Gastrocnemius medialis (tissue), 4 donors: Measurements from ENCODE around the gene SMIM11. TPM values are rescaled to one million over a fixed set of nuclear protein-coding genes. Genes with fewer than 3 reads are reported as not detected.
A peak's percentile ranks its signal among the peaks of the same experiment; 100 is the strongest.
"Not testable (repeated sequence)": the region's sequence is repeated elsewhere in the genome, so short reads cannot be mapped to it uniquely, and the experiment has no call there.

Source experiments
- ATAC-seq, 2 donors: fragments of 150-250 bp; one replicate each; pipeline ENCODE4 v1.9.1; 2016
- DNase-seq, 2 donors: peaks; one replicate each; pipeline ENCODE4 v3.0.0-alpha.2; 2019
- H3K27ac ChIP-seq, 4 donors: fragments of 200-600 bp; sonication (generic); 1 replicate in 1 of 4; 2 replicates in 3 of 4; pipeline ENCODE4 v1.5.1; 2016 to 2018; ENCODE audit warnings: mild to moderate bottlenecking in 2 of 4, moderate library complexity in 1 of 4
- H3K27me3 ChIP-seq, 3 donors: fragments of 200-600 bp; sonication (generic) in 2 of 3; 1 replicate in 1 of 3; 2 replicates in 2 of 3; pipeline versions ENCODE4 v1.5.1 to v1.6.0; 2016 to 2019; ENCODE audit warnings: mild to moderate bottlenecking in 1 of 3, moderate library complexity in 1 of 3
- H3K36me3 ChIP-seq, 2 donors: fragments of 200-600 bp; sonication (generic) in 1 of 2; one replicate each; pipeline ENCODE4 v1.5.1; 2017 to 2018
- H3K4me1 ChIP-seq, 2 donors: fragments of 200-600 bp; sonication (generic) in 1 of 2; one replicate each; pipeline ENCODE4 v1.5.1; 2016 to 2017; ENCODE audit warnings: mild to moderate bottlenecking in 2 of 2
- H3K4me3 ChIP-seq, 4 donors: fragments of 200-600 bp; sonication (generic) in 3 of 4; 1 replicate in 1 of 4; 2 replicates in 3 of 4; pipeline ENCODE4 v1.5.1; 2016 to 2019; ENCODE audit warnings: mild to moderate bottlenecking in 2 of 4
- H3K9me3 ChIP-seq, 3 donors: fragments of 200-600 bp; sonication (generic) in 2 of 3; 1 replicate in 1 of 3; 2 replicates in 2 of 3; pipeline ENCODE4 v1.5.1; 2016 to 2019
- CTCF ChIP-seq, 5 experiments: fragments of 450-650 bp in 3 of 5; fragments of 200-600 bp in 2 of 5; sonication (generic) in 2 of 5; IDR thresholded peaks in 4 of 5; conservative IDR thresholded peaks in 1 of 5; 1 replicate in 4 of 5; 2 replicates in 1 of 5; pipeline ENCODE4 v1.5.1; 2016 to 2019; ENCODE audit warnings: antibody characterized with exemption in 5 of 5, mild to moderate bottlenecking in 3 of 5, moderate library complexity in 3 of 5
- POLR2A ChIP-seq, 2 donors: fragments of 450-650 bp; IDR thresholded peaks; one replicate each; pipeline ENCODE4 v1.6.1; 2017; ENCODE audit warnings: antibody characterized with exemption in 2 of 2, mild to moderate bottlenecking in 2 of 2, moderate library complexity in 2 of 2
- in situ Hi-C, 4 donors: fragments of 200-750 bp; cut with MboI; loops; one replicate each; pipeline versions ENCODE4 v1.15.0 to v1.8.0; 2017; ENCODE audit warnings: low sequenced_read_pairs in 4 of 4
- intact Hi-C: fragments of 100-400 bp; cut with DNase I; formaldehyde crosslinking; loops from one replicate; pipeline ENCODE4 v1.15.1; 2023; ENCODE audit warnings: low total_unique reads
- total RNA-seq, 4 donors: library from RNA; depleted of rRNA; stranded (reverse); fragments of >200 nt; gene quantifications; one replicate each; pipeline versions ENCODE4 v1.1.0 to v1.2.3, GENCODE V29; 2016

Gene SMIM11
- total RNA-seq, 4 donors from 2014 or later, result 0.90 to 8.7 (median 3.6) TPM

- TF ChIP-seq POLR2A (IDR thresholded peaks at IDR 0.05), result no peak
- no peak for TF ChIP-seq CTCF (IDR thresholded peaks at IDR 0.05 in 4 of 5, conservative IDR thresholded peaks at IDR 0.05 in 1 of 5)
- Histone ChIP-seq H3K27me3 (no peaks in the 10 kb centered on the region), H3K4me1 (peaks cover 0 to 7% of the 10 kb centered on the region in 2 donors), H3K27ac (no peak overlapping the region), H3K9me3 (no peaks in the 10 kb centered on the region), H3K4me3 (no peak overlapping the region), H3K36me3 (no peaks in the 10 kb centered on the region)
- ATAC-seq, result no peak
- in situ Hi-C loops, result no loop called here
- no peak for DNase-seq
- intact Hi-C loops, result no loop called here
These were observed 10.4 kb upstream of the SMIM11 start for GRCh38 chr21:34364921-34365320.

- TF ChIP-seq CTCF (IDR thresholded peaks at IDR 0.05 in 4 of 5, conservative IDR thresholded peaks at IDR 0.05 in 1 of 5) (no peak), POLR2A (IDR thresholded peaks at IDR 0.05) (no peak)
- ATAC-seq, result no peak
- Histone ChIP-seq H3K4me3 (no peak overlapping the region), H3K27me3 (no peaks in the 10 kb centered on the region), H3K4me1 (peaks cover 0 to 7% of the 10 kb centered on the region in 2 donors), H3K27ac (no peak overlapping the region), H3K36me3 (no peaks in the 10 kb centered on the region), H3K9me3 (no peaks in the 10 kb centered on the region)
- intact Hi-C loops (no loop called here), in situ Hi-C loops (no loop called here)
- no peak for DNase-seq
These were observed 9.5 kb upstream of the SMIM11 start for GRCh38 chr21:34365809-34366208.

GRCh38 chr21:34367320-34367935 is 7.9 kb upstream of the SMIM11 start:
- Histone ChIP-seq H3K9me3 (no peaks in the 10 kb centered on the region), H3K4me1 (no peaks in the 10 kb centered on the region), H3K36me3 (no peaks in the 10 kb centered on the region), H3K27me3 (no peaks in the 10 kb centered on the region), H3K27ac (no peak overlapping the region), H3K4me3 (no peak overlapping the region)
- DNase-seq (no peak), ATAC-seq (peak in 1 of 2 donors; percentile 39)
- in situ Hi-C loops, result no loop called here
- intact Hi-C loops, result no loop called here
- TF ChIP-seq POLR2A (IDR thresholded peaks at IDR 0.05), result no peak
- peak in 4 of 5 experiments; percentile 21 to 60 (median 36) for TF ChIP-seq CTCF (IDR thresholded peaks at IDR 0.05 in 4 of 5, conservative IDR thresholded peaks at IDR 0.05 in 1 of 5)

GRCh38 chr21:34369741-34370140 is 5.6 kb upstream of the SMIM11 start:
- no peak overlapping the region for H3K27ac ChIP-seq
- H3K4me1 ChIP-seq, result no peaks in the 10 kb centered on the region
- in situ Hi-C loops (no loop called here), intact Hi-C loops (no loop called here)
- no peak overlapping the region for H3K4me3 ChIP-seq
- no peaks in the 10 kb centered on the region for H3K27me3 ChIP-seq
- TF ChIP-seq POLR2A (IDR thresholded peaks at IDR 0.05) (no peak), CTCF (IDR thresholded peaks at IDR 0.05 in 4 of 5, conservative IDR thresholded peaks at IDR 0.05 in 1 of 5) (no peak)
- ATAC-seq (no peak), DNase-seq (no peak)
- no peaks in the 10 kb centered on the region for H3K9me3 ChIP-seq
- H3K36me3 ChIP-seq, result no peaks in the 10 kb centered on the region

GRCh38 chr21:34372321-34372720 is 3.0 kb upstream of the SMIM11 start:
- Histone ChIP-seq H3K27me3 (no peaks in the 10 kb centered on the region), H3K27ac (no peak overlapping the region), H3K4me3 (no peak overlapping the region), H3K4me1 (no peaks in the 10 kb centered on the region), H3K36me3 (no peaks in the 10 kb centered on the region), H3K9me3 (no peaks in the 10 kb centered on the region)
- no peak for ATAC-seq
- TF ChIP-seq POLR2A (IDR thresholded peaks at IDR 0.05) (no peak), CTCF (IDR thresholded peaks at IDR 0.05 in 4 of 5, conservative IDR thresholded peaks at IDR 0.05 in 1 of 5) (no peak)
- no peak for DNase-seq
- intact Hi-C loops (no loop called here), in situ Hi-C loops (no loop called here)

- ATAC-seq, in situ Hi-C loops, H3K27ac ChIP-seq, H3K27me3 ChIP-seq, H3K36me3 ChIP-seq, H3K9me3 ChIP-seq, H3K4me1 ChIP-seq, DNase-seq, intact Hi-C loops, H3K4me3 ChIP-seq: not testable (repeated sequence)
These were observed 845 bp upstream of the SMIM11 start for GRCh38 chr21:34374462-34374861.

GRCh38 chr21:34375619-34375972 is 289 bp downstream of the SMIM11 start:
- H3K4me1 ChIP-seq, H3K4me3 ChIP-seq, H3K27ac ChIP-seq, in situ Hi-C loops, H3K36me3 ChIP-seq, DNase-seq, H3K27me3 ChIP-seq, intact Hi-C loops, H3K9me3 ChIP-seq: not testable (repeated sequence)
- peak; percentile 46 to 50 for ATAC-seq
